ENCODE results near the gene ACAT2.
"Not testable (repeated sequence)": the region's sequence is repeated elsewhere in the genome, so short reads cannot be mapped to it uniquely, and the experiment has no call there.

ACAT2 gene

DNA sequence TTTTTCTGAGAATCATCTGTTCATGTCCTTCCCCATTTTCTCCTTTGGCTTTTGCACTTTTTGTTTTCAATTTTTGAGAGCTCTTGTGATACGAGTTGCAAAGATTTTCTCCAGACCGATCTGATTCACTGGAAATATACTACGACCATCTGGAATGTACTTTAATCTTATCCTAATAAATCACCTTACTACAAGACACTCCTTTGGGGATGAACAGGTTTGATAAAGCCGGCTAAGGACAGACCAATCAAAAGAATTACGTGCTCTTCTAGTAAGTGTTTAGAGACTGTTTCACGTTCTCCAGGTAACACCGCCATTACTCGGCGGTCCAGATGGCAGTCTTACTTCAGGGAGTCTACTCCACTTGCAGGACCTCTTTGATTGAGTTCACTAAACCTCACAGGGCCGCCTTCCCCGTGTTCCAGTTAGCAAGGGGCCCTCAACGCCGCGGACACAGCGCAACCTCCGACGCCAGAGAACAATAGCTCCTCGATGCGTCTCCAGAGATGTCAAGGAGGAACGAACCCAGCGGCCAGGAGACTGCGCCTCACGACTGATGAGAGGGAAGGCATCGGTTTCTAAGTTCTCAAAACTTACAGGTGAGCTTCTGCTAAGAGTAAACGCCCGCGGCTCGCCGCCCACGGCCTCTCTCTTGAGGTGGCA lies 35.5 kb upstream of the ACAT2 start:
- no peak for TF ChIP-seq CTCF (IDR thresholded peaks at IDR 0.05; ENCODE audit: insufficient read depth, missing control alignments)
- peak; percentile 48 for FAIRE-seq
- no peak for DNase-seq (ENCODE audit: insufficient read length, low spot score)

DNA sequence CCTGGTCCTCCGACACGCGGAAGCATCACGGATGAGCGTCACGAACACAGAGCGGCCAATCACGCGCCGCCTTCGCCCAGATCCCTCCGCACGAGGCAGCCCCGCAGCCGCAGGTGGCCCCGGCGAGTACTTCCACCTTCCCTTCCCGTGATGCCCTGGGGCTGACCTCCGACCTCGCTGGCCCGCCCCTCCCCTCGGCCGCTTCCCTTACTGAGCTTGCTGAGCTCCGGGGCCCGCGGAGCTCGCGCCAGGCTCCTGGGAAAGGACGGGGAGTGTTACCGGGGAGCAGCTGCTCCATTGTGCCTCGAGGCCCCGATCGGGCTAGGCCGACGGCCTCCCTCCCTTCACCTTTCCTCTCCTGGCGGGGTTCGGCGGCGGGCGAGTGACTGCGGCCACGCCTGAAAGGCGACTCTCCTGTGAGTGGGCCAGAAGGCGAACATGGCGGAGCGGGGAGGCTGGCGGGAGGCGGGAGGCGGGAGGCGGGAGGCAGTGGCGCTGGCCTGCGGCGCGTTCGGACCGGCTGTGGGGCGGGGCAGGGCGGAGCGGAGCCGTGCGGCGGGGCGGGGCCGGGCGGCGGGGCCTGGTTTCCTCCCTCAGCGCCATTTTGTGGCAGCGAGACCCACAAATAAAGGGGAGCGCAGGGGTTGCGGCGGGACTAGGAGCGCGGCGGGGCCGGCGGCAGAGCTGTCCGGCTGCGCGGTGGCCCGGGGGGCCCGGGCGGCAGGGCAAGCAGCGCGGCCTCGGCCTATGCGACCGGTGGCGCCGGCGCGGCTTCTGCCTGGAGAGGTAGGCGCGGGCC lies 34.7 kb upstream of the ACAT2 start, which contains the start of gene WTAP:
TSS of gene WTAP (plus strand) at position 589 of the 799 bp plus-strand sequence. CDS start 8,760 bp downstream, outside the sequence.
- no peak for TF ChIP-seq CTCF (IDR thresholded peaks at IDR 0.05; ENCODE audit: insufficient read depth, missing control alignments)
- FAIRE-seq, result no peak
- DNase-seq (ENCODE audit: insufficient read length, low spot score), result peak; percentile 64

- DNase-seq (ENCODE audit: insufficient read length, low spot score) (no peak), FAIRE-seq (no peak)
- no peak for TF ChIP-seq CTCF (IDR thresholded peaks at IDR 0.05; ENCODE audit: insufficient read depth, missing control alignments)
Measured at GRCh38 chr6:159727717-159728445, 34.0 kb upstream of the ACAT2 start.

DNA sequence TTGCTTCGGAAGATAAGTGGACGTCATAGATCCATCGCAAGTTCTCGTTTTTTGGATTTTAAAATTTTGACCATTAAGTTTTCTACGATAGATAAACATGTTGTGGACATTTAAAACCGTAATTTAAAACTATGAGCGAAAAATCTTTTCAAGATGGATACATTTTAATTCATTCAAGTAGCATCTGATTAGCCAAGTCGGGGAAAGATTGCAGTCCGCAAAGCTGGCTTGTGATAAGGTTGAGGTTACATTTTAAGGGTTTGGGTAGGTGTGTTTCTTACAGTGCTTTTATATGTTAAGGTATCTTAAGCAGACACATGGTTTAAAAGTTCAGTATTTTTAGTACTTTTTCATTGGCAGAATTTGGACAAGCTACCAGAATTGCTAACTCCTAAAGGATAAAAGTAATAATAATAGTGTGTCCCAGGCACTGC lies 33.3 kb upstream of the ACAT2 start:
- no peak for DNase-seq (ENCODE audit: insufficient read length, low spot score)
- no peak for FAIRE-seq
- no peak for TF ChIP-seq CTCF (IDR thresholded peaks at IDR 0.05; ENCODE audit: insufficient read depth, missing control alignments)

- TF ChIP-seq CTCF (IDR thresholded peaks at IDR 0.05; ENCODE audit: insufficient read depth, missing control alignments), result no peak
- no peak for DNase-seq (ENCODE audit: insufficient read length, low spot score)
- no peak for FAIRE-seq
Measured at GRCh38 chr6:159729598-159730331, 32.1 kb upstream of the ACAT2 start.

DNA sequence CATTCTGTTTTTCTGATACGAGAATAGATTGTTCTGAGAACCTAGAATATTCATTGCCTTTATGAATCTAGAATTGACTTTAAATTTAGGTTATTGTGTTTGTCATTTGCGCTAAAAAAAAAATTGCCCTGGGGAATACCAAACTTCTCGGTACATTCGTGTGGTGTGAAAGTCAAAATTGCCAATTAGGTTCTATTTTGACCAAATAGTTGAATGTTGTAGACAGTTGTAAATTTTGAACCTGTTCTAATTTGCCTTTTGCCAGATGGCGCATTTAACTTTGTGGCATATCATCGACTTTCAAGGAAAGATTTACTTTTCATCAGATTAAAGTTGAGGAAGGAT lies 31.5 kb upstream of the ACAT2 start:
- FAIRE-seq, result no peak
- no peak for TF ChIP-seq CTCF (IDR thresholded peaks at IDR 0.05; ENCODE audit: insufficient read depth, missing control alignments)

GRCh38 chr6:159732550-159732949 lies 29.3 kb upstream of the ACAT2 start:
- FAIRE-seq; DNase-seq (ENCODE audit: insufficient read length, low spot score): not testable (repeated sequence)

More for the DNA sequence above, 31.5 kb upstream of the ACAT2 start:
- DNase-seq (ENCODE audit: insufficient read length, low spot score), result no peak

GRCh38 chr6:159733395-159733794 lies 28.4 kb upstream of the ACAT2 start:
- FAIRE-seq; DNase-seq (ENCODE audit: insufficient read length, low spot score): not testable (repeated sequence)
